Uterus (tissue), 4 donors: Measurements from ENCODE around the gene KIAA0825. TPM values are rescaled to one million over a fixed set of nuclear protein-coding genes. Genes with fewer than 3 reads are reported as not detected.

Experiments
- DNase-seq, 2 donors: peaks; one replicate each; pipeline ENCODE4 v3.0.0-alpha.2; 2019 to 2020
- H3K27ac ChIP-seq, 2 donors: fragments of 200-600 bp; sonication (generic); 1 replicate in 1 of 2; 2 replicates in 1 of 2; pipeline ENCODE4 v1.5.1; 2016 to 2018
- H3K27me3 ChIP-seq, 2 donors: fragments of 200-600 bp; sonication (generic); one replicate each; pipeline ENCODE4 v1.5.1; 2018 to 2019; ENCODE audit warnings: control low read depth in 1 of 2
- H3K36me3 ChIP-seq, 2 donors: fragments of 200-600 bp; sonication (generic); one replicate each; pipeline ENCODE4 v1.5.1; 2019; ENCODE audit warnings: control low read depth in 1 of 2
- H3K4me1 ChIP-seq, 2 donors: fragments of 200-600 bp; sonication (generic); one replicate each; pipeline ENCODE4 v1.5.1; 2018 to 2019; ENCODE audit warnings: control low read depth in 1 of 2
- H3K4me3 ChIP-seq, 2 donors: fragments of 200-600 bp; sonication (generic); 1 replicate in 1 of 2; 2 replicates in 1 of 2; pipeline ENCODE4 v1.5.1; 2018 to 2019; ENCODE audit warnings: mild to moderate bottlenecking in 1 of 2
- H3K9me3 ChIP-seq, 2 donors: fragments of 200-600 bp; sonication (generic); one replicate each; pipeline ENCODE4 v1.5.1; 2019; ENCODE audit warnings: control low read depth in 1 of 2
- POLR2A ChIP-seq, 2 donors: fragments of 450-650 bp; IDR thresholded peaks; one replicate each; pipeline ENCODE4 v1.6.1; 2016; ENCODE audit warnings: antibody characterized with exemption in 2 of 2, mild to moderate bottlenecking in 1 of 2, moderate library complexity in 1 of 2
- intact Hi-C: fragments of 100-400 bp; cut with DNase I; formaldehyde crosslinking; loops from one replicate; pipeline ENCODE4 v1.15.1; 2023; ENCODE audit warnings: low total_unique reads
- total RNA-seq, 4 donors: library from RNA; depleted of rRNA in 3 of 4; stranded (reverse); fragments of >200 nt in 3 of 4; gene quantifications; one replicate each; pipeline versions ENCODE4 v1.1.0 to v1.2.4, GENCODE V29; 2014 to 2023
- TF ChIP-seq, protein P1 (sequence below), 4 experiments: fragments of 200-600 bp in 2 of 4; fragments of 450-650 bp in 2 of 4; sonication (generic) in 2 of 4; IDR thresholded peaks; one replicate each; pipeline ENCODE4 v1.5.1; 2016 to 2019; ENCODE audit warnings: antibody characterized with exemption in 4 of 4, mild to moderate bottlenecking in 2 of 4, moderate library complexity in 1 of 4
- donor health status: DM: yes; HTN: yes; CAD: no.

KIAA0825 gene
- total RNA-seq, 4 donors from 2014 or later = 1.5 to 34.6 (median 4.5) TPM

DNA sequence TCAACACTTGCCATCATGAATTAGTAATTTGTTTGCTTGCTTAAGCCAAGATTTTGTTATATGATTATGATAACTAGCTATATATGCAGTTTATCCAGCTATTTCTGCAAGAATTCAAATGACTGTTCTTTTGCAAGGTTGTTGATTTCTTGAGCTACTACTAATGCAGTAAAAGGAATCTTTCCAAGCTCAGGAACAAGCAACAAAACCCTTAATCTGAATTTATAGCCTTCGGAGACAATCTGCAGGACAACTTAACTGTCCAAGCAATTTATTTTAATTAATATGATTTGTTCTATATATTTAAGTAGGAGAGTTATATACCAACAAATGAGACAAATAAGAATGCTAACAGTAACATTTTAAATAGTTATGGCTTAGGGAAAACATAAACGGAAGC is 450.3 kb downstream of the KIAA0825 start:
- Histone ChIP-seq H3K4me1 (no peaks in the 10 kb centered on the region), H3K36me3 (no peaks in the 10 kb centered on the region), H3K4me3 (no peak overlapping the region), H3K27ac (no peak overlapping the region), H3K27me3 (no peaks in the 10 kb centered on the region), H3K9me3 (no peaks in the 10 kb centered on the region)
- no peak for DNase-seq
- intact Hi-C loops = no loop called here
- TF ChIP-seq, protein P1, sequence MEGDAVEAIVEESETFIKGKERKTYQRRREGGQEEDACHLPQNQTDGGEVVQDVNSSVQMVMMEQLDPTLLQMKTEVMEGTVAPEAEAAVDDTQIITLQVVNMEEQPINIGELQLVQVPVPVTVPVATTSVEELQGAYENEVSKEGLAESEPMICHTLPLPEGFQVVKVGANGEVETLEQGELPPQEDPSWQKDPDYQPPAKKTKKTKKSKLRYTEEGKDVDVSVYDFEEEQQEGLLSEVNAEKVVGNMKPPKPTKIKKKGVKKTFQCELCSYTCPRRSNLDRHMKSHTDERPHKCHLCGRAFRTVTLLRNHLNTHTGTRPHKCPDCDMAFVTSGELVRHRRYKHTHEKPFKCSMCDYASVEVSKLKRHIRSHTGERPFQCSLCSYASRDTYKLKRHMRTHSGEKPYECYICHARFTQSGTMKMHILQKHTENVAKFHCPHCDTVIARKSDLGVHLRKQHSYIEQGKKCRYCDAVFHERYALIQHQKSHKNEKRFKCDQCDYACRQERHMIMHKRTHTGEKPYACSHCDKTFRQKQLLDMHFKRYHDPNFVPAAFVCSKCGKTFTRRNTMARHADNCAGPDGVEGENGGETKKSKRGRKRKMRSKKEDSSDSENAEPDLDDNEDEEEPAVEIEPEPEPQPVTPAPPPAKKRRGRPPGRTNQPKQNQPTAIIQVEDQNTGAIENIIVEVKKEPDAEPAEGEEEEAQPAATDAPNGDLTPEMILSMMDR (IDR thresholded peaks at IDR 0.05) = no peak

GRCh38 chr5:94161801-94162200 is 456.6 kb downstream of the KIAA0825 start:
- H3K36me3 ChIP-seq = no peaks in the 10 kb centered on the region
- intact Hi-C loops = no loop called here
- H3K27ac ChIP-seq = no peak overlapping the region
- H3K4me1 ChIP-seq = no peaks in the 10 kb centered on the region
- H3K9me3 ChIP-seq = no peaks in the 10 kb centered on the region
- no peaks in the 10 kb centered on the region for H3K27me3 ChIP-seq
- no peak for DNase-seq
- no peak overlapping the region for H3K4me3 ChIP-seq
- no peak for TF ChIP-seq POLR2A (IDR thresholded peaks at IDR 0.05)
- TF ChIP-seq, protein P1 (IDR thresholded peaks at IDR 0.05) = no peak

DNA sequence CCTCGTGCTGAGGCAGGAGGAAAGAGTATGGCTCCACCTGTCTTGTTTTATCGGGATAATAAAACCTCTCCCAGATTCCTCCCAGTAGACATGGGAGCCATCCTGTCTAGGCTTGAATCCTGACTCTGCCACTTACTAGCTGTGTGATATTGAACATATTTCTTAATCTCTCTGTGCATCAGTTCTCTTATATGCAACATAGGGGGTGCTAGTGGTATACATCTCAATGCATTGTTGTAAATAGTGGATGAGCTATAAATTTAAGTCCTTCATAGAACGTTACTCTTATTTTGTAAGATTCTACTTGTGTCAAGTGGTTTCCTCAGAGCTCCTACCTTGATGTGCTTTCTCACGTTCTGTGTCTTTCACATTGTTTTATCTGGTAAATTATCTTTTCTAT is 459.3 kb downstream of the KIAA0825 start:
- H3K27me3 ChIP-seq = no peaks in the 10 kb centered on the region
- no peaks in the 10 kb centered on the region for H3K4me1 ChIP-seq
- no peak overlapping the region for H3K4me3 ChIP-seq
- no peak for DNase-seq
- intact Hi-C loops = no loop called here
- no peaks in the 10 kb centered on the region for H3K36me3 ChIP-seq
- H3K9me3 ChIP-seq = no peaks in the 10 kb centered on the region
- H3K27ac ChIP-seq = no peak overlapping the region
- no peak for TF ChIP-seq POLR2A (IDR thresholded peaks at IDR 0.05)
- TF ChIP-seq, protein P1 (IDR thresholded peaks at IDR 0.05) = no peak

DNA sequence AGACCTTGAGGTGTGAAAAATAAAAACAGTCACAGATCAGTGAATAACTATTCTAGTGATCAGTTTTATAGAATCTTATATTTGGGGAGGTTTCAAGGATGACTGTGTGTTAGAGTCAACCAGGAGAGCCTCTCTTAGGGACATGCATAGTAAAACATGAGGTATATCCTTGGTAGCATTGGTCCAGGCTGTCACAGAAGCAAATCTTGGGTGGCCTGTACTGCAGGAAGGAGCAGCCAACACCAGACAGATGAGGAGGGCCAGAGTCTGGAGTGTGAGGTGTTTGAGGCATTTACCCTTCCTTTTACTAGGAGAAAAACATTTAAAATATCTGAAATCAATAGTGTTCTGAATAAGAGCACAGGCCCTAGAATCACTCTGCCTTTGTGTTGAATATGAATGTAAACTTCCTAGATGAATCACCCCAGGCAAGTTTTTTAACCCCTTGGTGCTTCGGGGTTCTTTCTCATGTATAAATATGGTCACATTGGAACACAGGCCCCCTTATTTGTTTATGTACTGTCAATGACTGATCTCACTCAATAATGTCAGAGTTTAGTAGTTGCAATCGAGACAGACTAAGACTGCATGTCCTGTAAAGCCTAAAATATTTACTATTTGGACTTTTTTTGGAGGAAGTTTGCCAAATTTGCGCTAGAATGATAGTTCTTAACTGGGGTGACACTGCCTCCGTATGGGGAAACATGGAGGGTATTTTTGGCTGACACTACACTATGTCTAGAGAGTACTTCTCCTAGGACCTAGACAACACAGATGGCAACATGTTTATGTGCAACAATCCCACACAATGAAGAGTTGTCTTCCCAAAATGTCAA is 460.5 kb downstream of the KIAA0825 start:
- no peak overlapping the region for H3K4me3 ChIP-seq
- no peaks in the 10 kb centered on the region for H3K36me3 ChIP-seq
- H3K9me3 ChIP-seq = no peaks in the 10 kb centered on the region
- H3K27ac ChIP-seq = no peak overlapping the region
- no peak for DNase-seq
- intact Hi-C loops = no loop called here
- no peaks in the 10 kb centered on the region for H3K4me1 ChIP-seq
- TF ChIP-seq POLR2A (IDR thresholded peaks at IDR 0.05) = no peak
- H3K27me3 ChIP-seq = no peaks in the 10 kb centered on the region

DNA sequence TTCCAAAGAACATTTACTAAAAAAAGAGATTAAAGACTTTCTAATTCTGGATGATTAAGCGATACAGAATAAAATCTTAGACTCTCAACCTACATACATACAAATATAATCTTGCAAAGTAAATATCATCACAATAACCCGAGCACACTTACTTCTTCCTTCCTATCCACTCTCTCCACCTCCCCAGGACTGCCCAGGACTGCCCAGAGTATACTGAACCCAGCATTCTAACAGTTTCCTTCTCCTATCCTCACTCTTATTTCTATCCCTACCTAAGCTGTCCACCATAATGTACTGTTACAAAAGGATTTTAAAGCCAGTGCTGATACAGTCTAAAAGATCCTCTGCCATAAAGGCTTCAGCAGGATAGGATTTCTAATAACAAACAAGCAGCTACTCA is 463.7 kb downstream of the KIAA0825 start:
- intact Hi-C loops = no loop called here
- Histone ChIP-seq H3K27me3 (no peaks in the 10 kb centered on the region), H3K9me3 (no peaks in the 10 kb centered on the region), H3K27ac (no peak overlapping the region), H3K36me3 (no peaks in the 10 kb centered on the region), H3K4me3 (no peak overlapping the region), H3K4me1 (no peaks in the 10 kb centered on the region)
- DNase-seq = no peak
- no peak for TF ChIP-seq POLR2A (IDR thresholded peaks at IDR 0.05)
- TF ChIP-seq, protein P1 (IDR thresholded peaks at IDR 0.05) = no peak
